CD4-positive, alpha-beta T cell treated with Interleukin-4 for 4 hours (primary cell): ENCODE measurements around the gene FOXJ3.
A peak's percentile ranks its signal among the peaks of the same experiment; 100 is the strongest.

Experiments
- DNase-seq: peaks from one replicate; pipeline ENCODE4 v3.0.0-alpha.2; 2020

FOXJ3 gene

GRCh38 chr1:42335050-42335808 is at the start of gene FOXJ3:
TSS of gene FOXJ3 (minus strand) at chr1:42335235. CDS start at chr1:42311093, 24,142 bp downstream.
- DNase-seq = peak; percentile 92

- DNase-seq = no peak
These were observed 46.2 kb upstream of the FOXJ3 start for GRCh38 chr1:42381280-42381673.

- no peak for DNase-seq
These were observed 45.7 kb upstream of the FOXJ3 start, which contains the start of gene RIMKLA for GRCh38 chr1:42380586-42381279. TSS of gene RIMKLA (plus strand) at chr1:42380792. CDS start at chr1:42380935, 143 bp downstream.

- no peak for DNase-seq
These were observed 45.0 kb upstream of the FOXJ3 start for GRCh38 chr1:42379794-42380585.

- no peak for DNase-seq
These were observed 37.8 kb upstream of the FOXJ3 start for GRCh38 chr1:42372796-42373195.

- DNase-seq = no peak
These were observed 36.0 kb upstream of the FOXJ3 start for GRCh38 chr1:42370876-42371549.

GRCh38 chr1:42369471-42369870 is 34.4 kb upstream of the FOXJ3 start:
- DNase-seq = no peak

- no peak for DNase-seq
These were observed 33.2 kb upstream of the FOXJ3 start for GRCh38 chr1:42368096-42368795.

GRCh38 chr1:42365118-42365517 is 30.1 kb upstream of the FOXJ3 start:
- no peak for DNase-seq

GRCh38 chr1:42364542-42364941 is 29.5 kb upstream of the FOXJ3 start:
- no peak for DNase-seq

- DNase-seq = no peak
These were observed 29.1 kb upstream of the FOXJ3 start for GRCh38 chr1:42364089-42364488.

- no peak for DNase-seq
These were observed 24.4 kb upstream of the FOXJ3 start for GRCh38 chr1:42359466-42359865.

GRCh38 chr1:42358791-42359190 is 23.8 kb upstream of the FOXJ3 start:
- no peak for DNase-seq

GRCh38 chr1:42350086-42350485 is 15.1 kb upstream of the FOXJ3 start:
- no peak for DNase-seq

- no peak for DNase-seq
These were observed 13.5 kb upstream of the FOXJ3 start for GRCh38 chr1:42348498-42348897.

GRCh38 chr1:42343049-42343448 is 8.0 kb upstream of the FOXJ3 start:
- DNase-seq = no peak

- DNase-seq = no peak
These were observed 5.9 kb upstream of the FOXJ3 start for GRCh38 chr1:42340901-42341300.

- no peak for DNase-seq
These were observed 5.1 kb upstream of the FOXJ3 start for GRCh38 chr1:42340093-42340492.

GRCh38 chr1:42336978-42337377 is 1.9 kb upstream of the FOXJ3 start:
- no peak for DNase-seq

- no peak for DNase-seq
These were observed 929 bp upstream of the FOXJ3 start for GRCh38 chr1:42335809-42336518.

- DNase-seq = peak; percentile 20
These were observed 590 bp downstream of the FOXJ3 start for GRCh38 chr1:42334240-42335049.
